IMR-90 (cell line): ENCODE measurements around the gene ACTMAP.

ENCODE experiments used
- BHLHE40 ChIP-seq: fragments of 150-350 bp; IDR thresholded peaks from 2 replicates; pipeline ENCODE4 v1.6.1; 2016; ENCODE audit warnings: mild to moderate bottlenecking, low read depth, low read length
- CEBPB ChIP-seq: IDR thresholded peaks from 2 replicates; pipeline ENCODE4 v1.6.1; 2012; ENCODE audit warnings: low read depth, low read length, improper control_type of control experiment
- CHD1 ChIP-seq: IDR thresholded peaks from 2 replicates; pipeline ENCODE4 v1.6.1; 2012; ENCODE audit warnings: low read depth, low read length, improper control_type of control experiment
- FOS ChIP-seq: fragments of 150-350 bp; IDR thresholded peaks from 2 replicates; pipeline ENCODE4 v1.6.1; 2016; ENCODE audit warnings: low read depth, low read length
- MAFK ChIP-seq: IDR thresholded peaks from 2 replicates; pipeline ENCODE4 v1.6.1; 2012; ENCODE audit warnings: low read depth, low read length, improper control_type of control experiment
- POLR2A ChIP-seq: IDR thresholded peaks from 2 replicates; pipeline ENCODE4 v1.6.1; 2012; ENCODE audit warnings: mild to moderate bottlenecking, low read depth, low read length
- SMC3 ChIP-seq: fragments of 150-350 bp; IDR thresholded peaks from 2 replicates; pipeline ENCODE4 v1.6.1; 2016; ENCODE audit warnings: low read depth, mild to moderate bottlenecking, antibody characterized with exemption, low read length, moderate library complexity
- TF ChIP-seq, protein P1 (sequence below): conservative IDR thresholded peaks from 2 replicates; pipeline ENCODE4 v1.5.1; 2012; ENCODE audit warnings: mild to moderate bottlenecking, low read depth, low read length, improper control_type of control experiment
- TF ChIP-seq, protein P2 (sequence below): fragments of 150-350 bp; IDR thresholded peaks from 2 replicates; pipeline ENCODE4 v1.6.1; 2017; ENCODE audit warnings: mild to moderate bottlenecking, antibody characterized with exemption, low read length, low read depth

DNA sequence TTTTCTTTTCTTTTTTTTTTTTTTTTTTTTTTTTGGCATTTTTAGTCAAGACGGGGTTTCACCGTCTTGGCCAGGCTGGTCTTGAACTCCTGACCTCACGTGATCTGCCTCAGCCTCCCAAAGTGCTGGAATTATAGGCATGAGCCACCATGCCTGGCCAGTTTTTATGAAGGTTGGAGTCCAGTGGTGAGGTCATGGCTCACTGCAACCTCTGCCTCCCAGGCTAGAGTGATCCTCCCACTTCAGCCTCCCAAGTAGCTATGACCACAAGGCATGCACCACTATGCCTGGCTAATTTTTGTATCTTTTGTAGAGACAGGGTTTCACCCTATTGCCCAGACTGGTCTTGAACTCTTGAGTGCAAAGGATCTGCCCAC is 5.0 kb upstream of the ACTMAP start:
- TF ChIP-seq, protein P1, sequence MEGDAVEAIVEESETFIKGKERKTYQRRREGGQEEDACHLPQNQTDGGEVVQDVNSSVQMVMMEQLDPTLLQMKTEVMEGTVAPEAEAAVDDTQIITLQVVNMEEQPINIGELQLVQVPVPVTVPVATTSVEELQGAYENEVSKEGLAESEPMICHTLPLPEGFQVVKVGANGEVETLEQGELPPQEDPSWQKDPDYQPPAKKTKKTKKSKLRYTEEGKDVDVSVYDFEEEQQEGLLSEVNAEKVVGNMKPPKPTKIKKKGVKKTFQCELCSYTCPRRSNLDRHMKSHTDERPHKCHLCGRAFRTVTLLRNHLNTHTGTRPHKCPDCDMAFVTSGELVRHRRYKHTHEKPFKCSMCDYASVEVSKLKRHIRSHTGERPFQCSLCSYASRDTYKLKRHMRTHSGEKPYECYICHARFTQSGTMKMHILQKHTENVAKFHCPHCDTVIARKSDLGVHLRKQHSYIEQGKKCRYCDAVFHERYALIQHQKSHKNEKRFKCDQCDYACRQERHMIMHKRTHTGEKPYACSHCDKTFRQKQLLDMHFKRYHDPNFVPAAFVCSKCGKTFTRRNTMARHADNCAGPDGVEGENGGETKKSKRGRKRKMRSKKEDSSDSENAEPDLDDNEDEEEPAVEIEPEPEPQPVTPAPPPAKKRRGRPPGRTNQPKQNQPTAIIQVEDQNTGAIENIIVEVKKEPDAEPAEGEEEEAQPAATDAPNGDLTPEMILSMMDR = no peak
- no peak for TF ChIP-seq MAFK
- TF ChIP-seq BHLHE40 = no peak
- no peak for TF ChIP-seq CEBPB
- no peak for TF ChIP-seq POLR2A
- no peak for TF ChIP-seq CHD1
- no peak for TF ChIP-seq SMC3
- TF ChIP-seq, protein P2, sequence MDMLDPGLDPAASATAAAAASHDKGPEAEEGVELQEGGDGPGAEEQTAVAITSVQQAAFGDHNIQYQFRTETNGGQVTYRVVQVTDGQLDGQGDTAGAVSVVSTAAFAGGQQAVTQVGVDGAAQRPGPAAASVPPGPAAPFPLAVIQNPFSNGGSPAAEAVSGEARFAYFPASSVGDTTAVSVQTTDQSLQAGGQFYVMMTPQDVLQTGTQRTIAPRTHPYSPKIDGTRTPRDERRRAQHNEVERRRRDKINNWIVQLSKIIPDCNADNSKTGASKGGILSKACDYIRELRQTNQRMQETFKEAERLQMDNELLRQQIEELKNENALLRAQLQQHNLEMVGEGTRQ = no peak
- no peak for TF ChIP-seq FOS
